Panc1 (cell line): ENCODE data around the gene MOBP. TPM values are rescaled to one million over a fixed set of nuclear protein-coding genes. Genes with fewer than 3 reads are reported as not detected.

Source experiments
- ATAC-seq: fragments of 200-7000 bp; cut with Tn5 transposase; 2 replicates; pipeline ENCODE4 v1.9.1; 2020; ENCODE audit warnings: mild to moderate bottlenecking, moderate library complexity
- BruUV-seq: library from RNA; stranded (reverse); fragments of 400-500 nt; replicated peaks from 2 replicates; lab custom pipeline; 2021; lab: Mats Ljungman, UMichigan
- CTCF ChIA-PET: fragments of 300-600 bp; sonication (Branson Sonifier 250); formaldehyde crosslinking; loops from one replicate; lab custom pipeline; 2022; ENCODE audit warnings: antibody characterized with exemption; lab: Charles Lee
- POLR2A ChIA-PET: fragments of 300-600 bp; sonication (Branson Sonifier 250); formaldehyde crosslinking; loops from one replicate; lab custom pipeline; 2022; ENCODE audit warnings: antibody characterized with exemption; lab: Charles Lee
- DNase-seq: peaks from one replicate; pipeline ENCODE4 v3.0.0-alpha.2; 2010; ENCODE audit warnings: low read depth, low spot score
- H3K27ac ChIP-seq: 2 replicates; pipeline ENCODE4 v1.5.1; 2011; ENCODE audit warnings: mild to moderate bottlenecking, low read length, inconsistent platforms
- H3K27me3 ChIP-seq: fragments of 200-500 bp; sonication (Bioruptor generic); 2 replicates; pipeline ENCODE4 v1.6.0; 2014; ENCODE audit warnings: low read length, inconsistent platforms; ENCODE audit not compliant: control insufficient read depth, insufficient read depth
- H3K36me3 ChIP-seq: fragments of 200-500 bp; sonication (Bioruptor generic); 2 replicates; pipeline ENCODE4 v1.5.1; 2014; ENCODE audit warnings: inconsistent platforms, mild to moderate bottlenecking, low read length, moderate library complexity; ENCODE audit not compliant: control insufficient read depth, insufficient read depth
- H3K4me1 ChIP-seq: 2 replicates; pipeline ENCODE4 v1.5.1; 2011; ENCODE audit warnings: inconsistent platforms, mild to moderate bottlenecking, low read length, moderate library complexity; ENCODE audit not compliant: control insufficient read depth, insufficient read depth
- H3K4me3 ChIP-seq, 2 experiments: 2 replicates each; pipeline ENCODE4 v1.5.1; 2011 to 2012; ENCODE audit warnings: low read depth in 2 of 2, low read length in 2 of 2, mild to moderate bottlenecking in 2 of 2, inconsistent platforms in 1 of 2, moderate library complexity in 1 of 2
- H3K9me3 ChIP-seq: fragments of 200-500 bp; sonication (Bioruptor generic); 2 replicates; pipeline ENCODE4 v1.5.1; 2014; ENCODE audit warnings: low read depth, mild to moderate bottlenecking, inconsistent platforms, low read length, moderate library complexity; ENCODE audit not compliant: control insufficient read depth, insufficient read depth
- POLR2AphosphoS5 ChIP-seq: IDR thresholded peaks from 2 replicates; pipeline ENCODE4 v1.6.1; 2012; ENCODE audit warnings: mild to moderate bottlenecking, low read depth, low read length, moderate library complexity
- SIN3A ChIP-seq: IDR thresholded peaks from 2 replicates; pipeline ENCODE4 v1.6.1; 2012; ENCODE audit warnings: low read depth, mild to moderate bottlenecking, low read length, moderate library complexity, borderline replicate concordance; ENCODE audit not compliant: insufficient read depth
- TCF7L2 ChIP-seq: IDR thresholded peaks from 2 replicates; pipeline ENCODE4 v1.6.1; 2011; ENCODE audit warnings: mild to moderate bottlenecking, low read depth, low read length, inconsistent platforms
- in situ Hi-C: cut with HindIII; loops from 2 replicates; pipeline ENCODE4 v1.10.0; 2016; ENCODE audit warnings: low sequenced_read_pairs, low pct_unique_long_range_greater_than_20kb
- intact Hi-C: fragments of 100-400 bp; cut with micrococcal nuclease; formaldehyde crosslinking; loops from one replicate; pipeline ENCODE4 v1.10.0; 2022; ENCODE audit not compliant: unreplicated experiment
- total RNA-seq: library from RNA; stranded (reverse); gene quantifications from one replicate; pipeline ENCODE4 v1.2.1, GENCODE V29; 2021; ENCODE audit not compliant: unreplicated experiment
- TF ChIP-seq, protein P1 (sequence below), 2 experiments: IDR thresholded peaks; 2 replicates each; pipeline ENCODE4 v1.6.1; 2011 to 2012; ENCODE audit warnings: low read depth in 2 of 2, control low read depth in 1 of 2, low read length in 1 of 2, mild to moderate bottlenecking in 1 of 2, moderate library complexity in 1 of 2; ENCODE audit not compliant: insufficient read depth in 1 of 2
- TF ChIP-seq, protein P2 (sequence below): fragments of 450-650 bp; IDR thresholded peaks from 2 replicates; pipeline ENCODE4 v1.5.1; 2017; ENCODE audit warnings: mild to moderate bottlenecking

Gene MOBP
- total RNA-seq, 1 experiment from 2014 or later = not detected

DNA sequence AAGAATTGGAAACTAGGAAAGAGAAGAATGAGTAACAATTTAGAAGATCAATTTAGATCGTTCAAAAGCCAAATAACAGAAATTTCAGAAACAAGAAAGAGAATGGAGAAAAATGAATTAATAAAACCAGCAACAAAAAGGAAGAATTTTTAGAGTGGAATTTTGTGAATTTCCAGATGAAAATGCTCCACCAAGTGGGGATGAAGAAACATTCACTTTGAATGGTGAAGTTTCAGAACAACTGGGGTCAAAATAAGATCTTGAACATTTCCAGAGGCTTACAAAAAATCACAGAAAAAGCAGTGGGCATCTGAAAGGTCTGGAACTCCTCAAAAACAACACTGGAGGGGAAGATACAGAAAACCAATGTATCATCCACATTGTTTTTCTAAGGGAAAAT, 4.2 kb upstream of the MOBP start:
- Histone ChIP-seq H3K36me3 (no peaks in the 10 kb centered on the region), H3K27me3 (no peaks in the 10 kb centered on the region), H3K27ac (no peak overlapping the region), H3K9me3 (no peaks in the 10 kb centered on the region), H3K4me3 (no peak overlapping the region), H3K4me1 (no peaks in the 10 kb centered on the region)
- no peak for ATAC-seq
- no TSS peak for BruUV-seq
- in situ Hi-C loops (no loop called here), intact Hi-C loops (no loop called here)
- POLR2A ChIA-PET = no interaction called here
- TF ChIP-seq TCF7L2 = no peak
- TF ChIP-seq, protein P1, sequence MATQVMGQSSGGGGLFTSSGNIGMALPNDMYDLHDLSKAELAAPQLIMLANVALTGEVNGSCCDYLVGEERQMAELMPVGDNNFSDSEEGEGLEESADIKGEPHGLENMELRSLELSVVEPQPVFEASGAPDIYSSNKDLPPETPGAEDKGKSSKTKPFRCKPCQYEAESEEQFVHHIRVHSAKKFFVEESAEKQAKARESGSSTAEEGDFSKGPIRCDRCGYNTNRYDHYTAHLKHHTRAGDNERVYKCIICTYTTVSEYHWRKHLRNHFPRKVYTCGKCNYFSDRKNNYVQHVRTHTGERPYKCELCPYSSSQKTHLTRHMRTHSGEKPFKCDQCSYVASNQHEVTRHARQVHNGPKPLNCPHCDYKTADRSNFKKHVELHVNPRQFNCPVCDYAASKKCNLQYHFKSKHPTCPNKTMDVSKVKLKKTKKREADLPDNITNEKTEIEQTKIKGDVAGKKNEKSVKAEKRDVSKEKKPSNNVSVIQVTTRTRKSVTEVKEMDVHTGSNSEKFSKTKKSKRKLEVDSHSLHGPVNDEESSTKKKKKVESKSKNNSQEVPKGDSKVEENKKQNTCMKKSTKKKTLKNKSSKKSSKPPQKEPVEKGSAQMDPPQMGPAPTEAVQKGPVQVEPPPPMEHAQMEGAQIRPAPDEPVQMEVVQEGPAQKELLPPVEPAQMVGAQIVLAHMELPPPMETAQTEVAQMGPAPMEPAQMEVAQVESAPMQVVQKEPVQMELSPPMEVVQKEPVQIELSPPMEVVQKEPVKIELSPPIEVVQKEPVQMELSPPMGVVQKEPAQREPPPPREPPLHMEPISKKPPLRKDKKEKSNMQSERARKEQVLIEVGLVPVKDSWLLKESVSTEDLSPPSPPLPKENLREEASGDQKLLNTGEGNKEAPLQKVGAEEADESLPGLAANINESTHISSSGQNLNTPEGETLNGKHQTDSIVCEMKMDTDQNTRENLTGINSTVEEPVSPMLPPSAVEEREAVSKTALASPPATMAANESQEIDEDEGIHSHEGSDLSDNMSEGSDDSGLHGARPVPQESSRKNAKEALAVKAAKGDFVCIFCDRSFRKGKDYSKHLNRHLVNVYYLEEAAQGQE (IDR thresholded peaks at IDR 0.05; ENCODE audit: insufficient read depth in 1 of 2, low read depth in 2 of 2, low read length in 1 of 2) = no peak
- TF ChIP-seq, protein P2, sequence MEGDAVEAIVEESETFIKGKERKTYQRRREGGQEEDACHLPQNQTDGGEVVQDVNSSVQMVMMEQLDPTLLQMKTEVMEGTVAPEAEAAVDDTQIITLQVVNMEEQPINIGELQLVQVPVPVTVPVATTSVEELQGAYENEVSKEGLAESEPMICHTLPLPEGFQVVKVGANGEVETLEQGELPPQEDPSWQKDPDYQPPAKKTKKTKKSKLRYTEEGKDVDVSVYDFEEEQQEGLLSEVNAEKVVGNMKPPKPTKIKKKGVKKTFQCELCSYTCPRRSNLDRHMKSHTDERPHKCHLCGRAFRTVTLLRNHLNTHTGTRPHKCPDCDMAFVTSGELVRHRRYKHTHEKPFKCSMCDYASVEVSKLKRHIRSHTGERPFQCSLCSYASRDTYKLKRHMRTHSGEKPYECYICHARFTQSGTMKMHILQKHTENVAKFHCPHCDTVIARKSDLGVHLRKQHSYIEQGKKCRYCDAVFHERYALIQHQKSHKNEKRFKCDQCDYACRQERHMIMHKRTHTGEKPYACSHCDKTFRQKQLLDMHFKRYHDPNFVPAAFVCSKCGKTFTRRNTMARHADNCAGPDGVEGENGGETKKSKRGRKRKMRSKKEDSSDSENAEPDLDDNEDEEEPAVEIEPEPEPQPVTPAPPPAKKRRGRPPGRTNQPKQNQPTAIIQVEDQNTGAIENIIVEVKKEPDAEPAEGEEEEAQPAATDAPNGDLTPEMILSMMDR = no peak
- no peak for TF ChIP-seq POLR2AphosphoS5
- TF ChIP-seq SIN3A = no peak
- DNase-seq = no peak
- CTCF ChIA-PET = no interaction called here

DNA sequence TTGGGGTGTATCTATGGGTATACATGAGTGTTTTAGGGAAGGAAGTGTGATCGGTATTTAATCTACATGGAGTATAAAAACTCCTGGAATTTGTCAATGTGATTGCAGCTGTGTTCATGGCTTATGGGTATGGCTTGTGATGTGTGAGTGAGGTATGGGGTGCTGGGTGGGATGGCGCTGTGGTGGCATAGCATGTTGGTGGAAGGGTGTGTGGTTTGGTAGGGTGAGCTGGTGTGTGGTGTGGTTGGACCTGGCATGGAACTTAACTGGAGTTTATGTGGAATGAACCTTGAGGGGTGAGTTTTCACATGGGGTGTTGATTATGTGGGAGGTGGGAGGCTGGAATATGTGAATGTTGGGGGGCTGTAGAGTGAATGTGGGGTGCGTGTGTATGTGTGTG, 492 bp upstream of the MOBP start:
- intact Hi-C loops (no loop called here), in situ Hi-C loops (no loop called here)
- POLR2A ChIA-PET = no interaction called here
- no peak overlapping the region for H3K4me3 ChIP-seq
- no peaks in the 10 kb centered on the region for H3K4me1 ChIP-seq
- TF ChIP-seq, protein P2 = no peak
- TF ChIP-seq, protein P1 (IDR thresholded peaks at IDR 0.05; ENCODE audit: insufficient read depth in 1 of 2, low read depth in 2 of 2, low read length in 1 of 2) = no peak
- TF ChIP-seq SIN3A (no peak), POLR2AphosphoS5 (no peak), TCF7L2 (no peak)
- no peaks in the 10 kb centered on the region for H3K36me3 ChIP-seq
- no TSS peak for BruUV-seq
- no peak overlapping the region for H3K27ac ChIP-seq
- ATAC-seq (no peak), DNase-seq (no peak)
- no peaks in the 10 kb centered on the region for H3K27me3 ChIP-seq
- H3K9me3 ChIP-seq = no peaks in the 10 kb centered on the region
- CTCF ChIA-PET = no interaction called here
